Endothelial cell of umbilical vein (primary cell): Measurements from ENCODE around the gene TICAM2. TPM values are rescaled to one million over a fixed set of nuclear protein-coding genes. Genes with fewer than 3 reads are reported as not detected.

Source experiments
- BruUV-seq: library from RNA; stranded (reverse); fragments of 400-500 nt; replicated peaks from 2 replicates; lab custom pipeline; 2021; lab: Mats Ljungman, UMichigan
- CTCF ChIA-PET: fragments of 300-600, 350-600 bp; sonication (Branson Sonifier 250); formaldehyde crosslinking; loops from one replicate; lab custom pipeline; 2021; ENCODE audit warnings: antibody characterized with exemption, inconsistent platforms; lab: Charles Lee
- POLR2A ChIA-PET: fragments of 300-600, 350-600 bp; sonication (Branson Sonifier 250); formaldehyde crosslinking; loops from one replicate; lab custom pipeline; 2021; ENCODE audit warnings: antibody characterized with exemption, inconsistent platforms; lab: Charles Lee
- DNase-seq: peaks from one replicate; pipeline ENCODE4 v3.0.0-alpha.2; 2011; ENCODE audit warnings: low read depth, low spot score
- FAIRE-seq: peaks from 2 replicates; lab custom pipeline; 2011; peaks lifted over from hg19 to GRCh38; lab: Jason Lieb, UNC
- H2AFZ ChIP-seq: 2 replicates; pipeline ENCODE4 v1.6.0; 2012; ENCODE audit warnings: low read depth, low read length, control low read depth, inconsistent platforms
- H3K27ac ChIP-seq: 2 replicates; pipeline ENCODE4 v1.5.1; 2011; ENCODE audit warnings: low read depth, mild to moderate bottlenecking, control low read depth, low read length, moderate library complexity; ENCODE audit not compliant: insufficient read depth
- H3K27me3 ChIP-seq, 2 experiments: 2 replicates each; pipeline versions ENCODE4 v1.6.0 to v1.6.1; 2011; ENCODE audit warnings: low read length in 2 of 2, mixed read lengths in 1 of 2; ENCODE audit not compliant: control insufficient read depth in 2 of 2, insufficient read depth in 2 of 2
- H3K36me3 ChIP-seq, 2 experiments: 2 replicates in 1 of 2; 3 replicates in 1 of 2; pipeline ENCODE4 v1.5.1; 2011; ENCODE audit warnings: low read length in 2 of 2, mild to moderate bottlenecking in 1 of 2, moderate library complexity in 1 of 2; ENCODE audit not compliant: control insufficient read depth in 2 of 2, insufficient read depth in 2 of 2; ENCODE audit errors: extremely low read depth in 1 of 2
- H3K4me1 ChIP-seq: 3 replicates; pipeline ENCODE4 v1.5.1; 2011; ENCODE audit warnings: mild to moderate bottlenecking, low read length; ENCODE audit not compliant: control insufficient read depth, insufficient read depth; ENCODE audit errors: extremely low read depth
- H3K4me2 ChIP-seq: 2 replicates; pipeline ENCODE4 v1.6.1; 2011; ENCODE audit warnings: low read length, control low read depth, mixed read lengths; ENCODE audit not compliant: insufficient read depth
- H3K4me3 ChIP-seq, 3 experiments: fragments of 200-600 bp in 1 of 3; sonication (generic), shearing (Covaris generic) in 1 of 3; replicated peaks in 1 of 3; 2 replicates each; pipeline ENCODE4 v1.5.1; 2011 to 2016; ENCODE audit warnings: control low read depth in 3 of 3, low read length in 3 of 3, mild to moderate bottlenecking in 2 of 3, inconsistent platforms in 1 of 3, low read depth in 1 of 3, moderate library complexity in 1 of 3; ENCODE audit not compliant: insufficient read depth in 1 of 3
- H3K79me2 ChIP-seq: 2 replicates; pipeline ENCODE4 v1.6.0; 2012; ENCODE audit warnings: low read length, inconsistent platforms; ENCODE audit not compliant: control insufficient read depth, insufficient read depth
- H3K9ac ChIP-seq: replicated peaks from 2 replicates; pipeline ENCODE3; 2011; ENCODE audit warnings: low read length, control low read depth; ENCODE audit not compliant: insufficient read depth; ENCODE audit errors: extremely low read depth
- H3K9me1 ChIP-seq: replicated peaks from 3 replicates; pipeline ENCODE4 v1.6.0; 2011; ENCODE audit warnings: mild to moderate bottlenecking, low read length; ENCODE audit not compliant: control insufficient read depth, insufficient read depth; ENCODE audit errors: extremely low read depth
- H3K9me3 ChIP-seq: replicated peaks from 2 replicates; pipeline ENCODE4 v1.5.1; 2012; ENCODE audit warnings: low read length, inconsistent platforms; ENCODE audit not compliant: control insufficient read depth, insufficient read depth
- H4K20me1 ChIP-seq: replicated peaks from 2 replicates; pipeline ENCODE3; 2011; ENCODE audit warnings: mild to moderate bottlenecking, low read length; ENCODE audit not compliant: control insufficient read depth, insufficient read depth; ENCODE audit errors: extremely low read depth
- CTCF ChIP-seq, 2 donors: IDR thresholded peaks; 1 replicate in 1 of 2; 2 replicates in 1 of 2; pipeline ENCODE4 v1.5.1; 2011; ENCODE audit warnings: low read length in 2 of 2, mild to moderate bottlenecking in 2 of 2, moderate library complexity in 2 of 2, control low read depth in 1 of 2, inconsistent platforms in 1 of 2, low read depth in 1 of 2; ENCODE audit not compliant: insufficient read depth in 1 of 2; ENCODE audit errors: extremely low read depth in 1 of 2
- EZH2 ChIP-seq: IDR thresholded peaks from 2 replicates; pipeline ENCODE4 v1.6.1; 2012; ENCODE audit warnings: borderline replicate concordance, low read depth, mild to moderate bottlenecking, moderate library complexity, low read length, inconsistent platforms; ENCODE audit not compliant: severe bottlenecking
- FOS ChIP-seq: IDR thresholded peaks from 2 replicates; pipeline ENCODE4 v1.6.1; 2011; ENCODE audit warnings: mild to moderate bottlenecking, low read length, moderate library complexity, borderline replicate concordance; ENCODE audit not compliant: insufficient read depth
- GATA2 ChIP-seq: IDR thresholded peaks from 2 replicates; pipeline ENCODE4 v1.7.0; 2011; ENCODE audit warnings: low read depth, mild to moderate bottlenecking, moderate library complexity, mixed read lengths, low read length; ENCODE audit not compliant: insufficient read length, insufficient read depth
- JUN ChIP-seq: IDR thresholded peaks from 2 replicates; pipeline ENCODE4 v1.6.1; 2011; ENCODE audit warnings: borderline replicate concordance, low read depth; ENCODE audit not compliant: insufficient read length, insufficient read depth
- MAX ChIP-seq: IDR thresholded peaks from 2 replicates; pipeline ENCODE4 v1.6.1; 2011; ENCODE audit not compliant: insufficient read depth, insufficient read length
- MYC ChIP-seq: IDR thresholded peaks from one replicate; pipeline ENCODE4 v1.6.1; 2011; ENCODE audit warnings: mild to moderate bottlenecking, low read depth, low read length
- POLR2A ChIP-seq: IDR thresholded peaks from 2 replicates; pipeline ENCODE4 v1.6.1; 2012; ENCODE audit warnings: low read depth, mild to moderate bottlenecking, control low read depth, low read length
- POLR2AphosphoS5 ChIP-seq: IDR thresholded peaks from 2 replicates; pipeline ENCODE4 v1.6.1; 2012; ENCODE audit warnings: low read depth, mild to moderate bottlenecking, control low read depth, low read length, moderate library complexity; ENCODE audit not compliant: insufficient read depth
- dilution Hi-C: fragments of 300-500 bp; cut with MboI; formaldehyde crosslinking; loops from one replicate; pipeline ENCODE4 v1.15.0; 2019; ENCODE audit warnings: low sequenced_read_pairs; ENCODE audit not compliant: extremely low pct_ligation_motif_present
- intact Hi-C: fragments of 100-400 bp; cut with micrococcal nuclease; formaldehyde crosslinking; loops from one replicate; pipeline ENCODE4 v1.10.0; 2022
- polyA plus RNA-seq, 4 experiments: library from polyadenylated mRNA; depleted of rRNA in 3 of 4; stranded (reverse) in 3 of 4; unstranded in 1 of 4; fragments of >200 nt; gene quantifications; 2 replicates each; pipeline versions ENCODE4 v1.2.1 to v1.2.3, GENCODE V29; 2011 to 2012; ENCODE audit warnings: missing spikeins in 1 of 4
- total RNA-seq: library from RNA; stranded (reverse); gene quantifications from 2 replicates; pipeline ENCODE4 v1.2.3, GENCODE V29; 2021

TICAM2 gene
- total and polyA plus RNA-seq, 2 donors (not counting 3 experiments of a cell fraction or from before 2014, with no cell fraction given): 0.18 to 3.5 TPM

GRCh38 chr5:115542086-115542485 lies 60.2 kb downstream of the TICAM2 start:
- Histone ChIP-seq H3K9me3 (no peaks in the 10 kb centered on the region), H3K4me2 (peak overlapping the region; percentile 99), H3K9me1 (no peaks in the 10 kb centered on the region), H3K4me3 (peak overlapping the region; percentile 90 to 99 (median 97)), H2AFZ (no peak overlapping the region), H3K36me3 (peaks cover 0 to 15% of the 10 kb centered on the region in 2 experiments), H3K9ac (peak overlapping the region; percentile 84), H3K79me2 (peaks cover 69% of the 10 kb centered on the region), H3K27ac (peak overlapping the region; percentile 89), H4K20me1 (peaks cover 43% of the 10 kb centered on the region), H3K4me1 (peaks cover 25% of the 10 kb centered on the region), H3K27me3 (no peaks in the 10 kb centered on the region)
- TF ChIP-seq GATA2 (no peak), MYC (no peak), POLR2A (no peak), POLR2AphosphoS5 (no peak), MAX (no peak), CTCF (IDR thresholded peaks at IDR 0.05; ENCODE audit: extremely low read depth in 1 of 2, insufficient read depth in 1 of 2, low read depth in 1 of 2, low read length in 2 of 2) (no peak), EZH2 (no peak), JUN (no peak), FOS (no peak)
- peak; percentile 51 for DNase-seq
- FAIRE-seq: no peak
- dilution Hi-C loops (loop anchor here (25.0 kb wide), 1 partner anchor 230 kb away; no protein-coding TSS in a partner anchor), intact Hi-C loops (loop anchor here (5.0 kb wide), 2 partner anchors 125 to 300 kb away; partner anchors contain the start of genes AP3S1 and ATG12)
- ChIA-PET CTCF (interaction anchor here (4.8 to 5.5 kb wide), 2 partner anchors 33 to 232 kb away, joined by 42 to 45 read pairs; no protein-coding TSS in a partner anchor), POLR2A (no interaction called here)
- BruUV-seq: no TSS peak
